Endothelial cell of coronary artery (primary cell): ENCODE measurements around the gene FGF7. TPM values are rescaled to one million over a fixed set of nuclear protein-coding genes. Genes with fewer than 3 reads are reported as not detected.

Experiments
- total RNA-seq: library from RNA; depleted of rRNA; stranded (reverse); fragments of >200 nt; gene quantifications from 2 replicates; pipeline ENCODE4 v1.2.3, GENCODE V29; 2014

The FGF7 gene
- total RNA-seq = 0.18 and 0.28 TPM in 2 replicates

GRCh38 chr15:49423021-49423420 lies at the start of gene FGF7:
TSS of gene FGF7 (plus strand) at chr15:49423242. CDS start at chr15:49424298, 1,056 bp downstream.

Other genes starting within 250 kb of the FGF7 start
- 2.5 and 4.2 TPM in 2 replicates for gene FAM227B, start 197.6 kb downstream of the FGF7 start, total RNA-seq
- gene DTWD1, start 197.8 kb downstream of the FGF7 start, total RNA-seq = 11.7 and 13.7 TPM in 2 replicates